Peyer's patch (tissue), 4 donors: ENCODE results near the gene UAP1.

ENCODE experiments used
- POLR2A ChIP-seq, 2 donors: fragments of 450-650 bp; IDR thresholded peaks; one replicate each; pipeline ENCODE4 v1.5.1; 2017; ENCODE audit warnings: antibody characterized with exemption in 2 of 2, mild to moderate bottlenecking in 2 of 2, moderate library complexity in 2 of 2
- TF ChIP-seq, protein P1 (sequence below), 6 experiments: fragments of 450-650 bp in 4 of 6; fragments of 200-600 bp in 2 of 6; sonication (generic) in 1 of 6; IDR thresholded peaks; one replicate each; pipeline ENCODE4 v1.5.1; 2017 to 2019; ENCODE audit warnings: antibody characterized with exemption in 6 of 6, mild to moderate bottlenecking in 3 of 6, moderate library complexity in 1 of 6

DNA sequence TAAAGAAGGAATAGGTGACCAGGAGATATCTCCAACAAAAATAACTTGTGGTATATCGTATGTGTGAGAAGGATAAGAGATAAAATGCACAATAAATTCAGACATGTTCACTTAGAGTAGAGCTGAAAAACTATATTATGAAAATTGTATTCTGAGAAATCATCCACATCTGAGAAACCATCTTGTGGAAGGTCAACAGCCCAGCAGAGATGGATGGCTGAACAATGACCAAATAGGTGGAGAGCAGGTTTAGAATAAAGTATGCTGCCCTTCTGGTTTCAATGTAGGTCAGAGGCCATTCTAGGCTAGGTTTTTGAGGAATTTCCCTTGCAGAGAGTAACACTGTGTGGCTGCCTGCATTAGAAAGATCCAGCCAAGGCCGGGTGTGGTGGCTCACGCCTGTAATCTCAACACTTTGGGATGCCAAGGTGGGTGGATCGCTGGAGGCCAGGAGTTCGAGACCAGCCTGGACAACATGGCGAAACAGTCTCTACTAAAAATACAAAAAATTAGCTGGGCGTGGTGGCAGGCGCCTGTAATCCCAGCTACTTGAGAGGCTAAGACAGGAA, 8.8 kb upstream of the UAP1 start:
- TF ChIP-seq POLR2A (IDR thresholded peaks at IDR 0.05) = no peak
- TF ChIP-seq, protein P1, sequence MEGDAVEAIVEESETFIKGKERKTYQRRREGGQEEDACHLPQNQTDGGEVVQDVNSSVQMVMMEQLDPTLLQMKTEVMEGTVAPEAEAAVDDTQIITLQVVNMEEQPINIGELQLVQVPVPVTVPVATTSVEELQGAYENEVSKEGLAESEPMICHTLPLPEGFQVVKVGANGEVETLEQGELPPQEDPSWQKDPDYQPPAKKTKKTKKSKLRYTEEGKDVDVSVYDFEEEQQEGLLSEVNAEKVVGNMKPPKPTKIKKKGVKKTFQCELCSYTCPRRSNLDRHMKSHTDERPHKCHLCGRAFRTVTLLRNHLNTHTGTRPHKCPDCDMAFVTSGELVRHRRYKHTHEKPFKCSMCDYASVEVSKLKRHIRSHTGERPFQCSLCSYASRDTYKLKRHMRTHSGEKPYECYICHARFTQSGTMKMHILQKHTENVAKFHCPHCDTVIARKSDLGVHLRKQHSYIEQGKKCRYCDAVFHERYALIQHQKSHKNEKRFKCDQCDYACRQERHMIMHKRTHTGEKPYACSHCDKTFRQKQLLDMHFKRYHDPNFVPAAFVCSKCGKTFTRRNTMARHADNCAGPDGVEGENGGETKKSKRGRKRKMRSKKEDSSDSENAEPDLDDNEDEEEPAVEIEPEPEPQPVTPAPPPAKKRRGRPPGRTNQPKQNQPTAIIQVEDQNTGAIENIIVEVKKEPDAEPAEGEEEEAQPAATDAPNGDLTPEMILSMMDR (IDR thresholded peaks at IDR 0.05) = no peak
